Measurements from ENCODE around the gene SEPTIN10. TPM values are rescaled to one million over a fixed set of nuclear protein-coding genes. Genes with fewer than 3 reads are reported as not detected.

The SEPTIN10 gene
- polyA plus RNA-seq, 1 donor = 74.4 TPM

DNA sequence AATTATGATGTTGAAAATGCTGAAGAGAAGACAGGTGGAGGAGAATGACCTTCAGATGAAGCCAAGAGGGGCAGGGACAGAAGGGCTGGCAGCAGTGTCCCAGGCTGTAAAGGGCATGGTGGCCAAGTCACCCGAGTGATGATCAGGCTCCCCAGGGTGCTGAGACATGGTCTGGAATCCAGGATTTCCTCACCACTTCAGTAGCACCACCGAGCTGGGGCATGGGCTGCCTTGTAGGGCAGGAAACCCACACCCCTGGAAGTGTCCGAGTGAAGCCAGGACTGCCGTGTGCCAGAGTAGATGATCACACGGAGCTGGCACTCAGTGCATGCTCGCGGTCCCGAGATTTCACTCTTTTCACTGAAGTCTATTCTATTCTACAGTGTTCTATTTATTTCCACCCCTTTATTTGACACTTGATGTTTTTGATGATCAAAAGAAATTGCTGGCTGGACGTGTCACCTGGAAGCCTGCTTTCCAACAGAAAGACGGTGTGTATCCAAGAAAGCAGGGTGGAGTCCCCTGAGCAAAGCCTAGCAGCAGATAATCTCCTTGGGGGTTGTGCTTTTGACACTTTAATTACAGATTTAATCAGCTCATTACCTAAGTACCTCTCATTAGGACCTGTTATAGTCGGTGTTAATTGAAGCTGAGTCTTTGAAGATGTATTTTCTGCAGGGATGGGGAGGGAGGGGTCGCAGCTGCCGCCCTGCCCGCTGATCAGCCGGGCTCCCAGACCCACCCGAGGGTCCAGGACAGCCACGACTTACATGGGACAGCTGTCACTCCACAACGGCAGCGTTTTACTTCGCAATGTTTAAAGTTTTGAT lies 92.3 kb downstream of the SEPTIN10 start:
- DNase-seq = no peak

DNA sequence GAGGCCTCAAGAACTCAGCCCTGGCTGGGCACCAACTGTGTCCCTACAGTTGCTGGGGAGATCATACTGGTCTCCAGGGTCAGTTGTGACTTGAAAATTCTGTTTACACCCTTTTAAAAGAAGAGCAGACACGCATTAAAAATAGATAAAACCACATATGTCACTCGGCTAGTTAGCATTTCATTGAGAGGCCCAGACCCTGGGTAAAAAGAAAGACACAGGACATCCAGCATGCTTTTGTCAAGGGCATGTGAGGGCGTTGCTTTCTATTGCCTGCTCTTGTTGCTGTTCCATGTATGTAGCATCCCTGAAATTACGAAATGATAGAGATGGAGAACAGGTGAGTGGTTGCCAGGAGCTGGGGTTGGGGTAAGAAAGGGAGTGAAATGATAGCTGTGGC lies 94.3 kb downstream of the SEPTIN10 start:
- DNase-seq = no peak

- DNase-seq = no peak
Measured at GRCh38 chr2:109517118-109517889, 96.5 kb downstream of the SEPTIN10 start.

- DNase-seq = no peak
Measured at GRCh38 chr2:109516445-109517117, 97.2 kb downstream of the SEPTIN10 start.

- DNase-seq = no peak
Measured at GRCh38 chr2:109514857-109515256, 98.9 kb downstream of the SEPTIN10 start.

- peak; percentile 83 for DNase-seq
Measured at GRCh38 chr2:109513749-109514588, 99.8 kb downstream of the SEPTIN10 start.

- DNase-seq = no peak
Measured at GRCh38 chr2:109513230-109513629, 100.5 kb downstream of the SEPTIN10 start.

GRCh38 chr2:109512076-109512475 lies 101.7 kb downstream of the SEPTIN10 start:
- no peak for DNase-seq

GRCh38 chr2:109511168-109511567 lies 102.6 kb downstream of the SEPTIN10 start:
- DNase-seq = no peak

GRCh38 chr2:109510136-109511028 lies 103.4 kb downstream of the SEPTIN10 start:
- peak; percentile 71 for DNase-seq

DNA sequence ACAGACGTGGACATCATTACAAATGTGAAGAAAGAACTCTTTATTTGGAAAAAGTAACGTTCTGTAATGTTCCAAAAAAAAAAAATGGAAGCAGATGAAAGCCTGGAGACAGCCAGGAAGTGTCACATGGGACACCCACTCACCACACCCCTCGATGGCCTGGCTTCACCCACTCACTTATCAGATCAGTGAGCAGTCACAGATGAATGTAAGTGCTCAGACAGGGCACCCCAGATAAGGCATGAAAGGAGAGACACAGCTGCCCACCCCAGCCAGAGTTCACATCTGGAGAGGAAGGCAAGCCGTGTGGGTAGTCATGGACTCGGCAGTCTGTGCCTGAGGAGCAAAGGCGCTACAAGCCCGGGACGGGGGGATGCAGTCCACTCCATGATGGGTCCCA lies 105.2 kb downstream of the SEPTIN10 start:
- DNase-seq = no peak

DNA sequence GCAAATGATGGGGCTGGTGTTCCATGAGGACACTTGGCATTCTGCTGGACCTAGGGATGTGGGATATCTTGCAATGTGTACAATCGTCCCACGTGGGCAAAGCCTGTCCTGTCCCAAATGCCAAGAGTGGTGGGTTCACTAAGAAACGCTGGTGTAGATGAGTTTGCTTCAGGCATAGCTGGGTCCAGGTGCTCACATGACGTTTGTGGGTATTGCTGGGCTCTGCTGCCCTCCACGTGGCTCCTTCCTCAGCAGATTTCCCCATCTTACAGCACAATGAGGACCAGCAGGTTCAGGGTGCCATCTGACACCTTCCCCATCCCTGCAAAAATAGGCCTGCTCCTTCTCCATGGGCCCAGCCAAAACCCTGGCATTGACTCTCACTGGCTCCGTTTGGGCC lies 105.9 kb downstream of the SEPTIN10 start:
- no peak for DNase-seq

DNA sequence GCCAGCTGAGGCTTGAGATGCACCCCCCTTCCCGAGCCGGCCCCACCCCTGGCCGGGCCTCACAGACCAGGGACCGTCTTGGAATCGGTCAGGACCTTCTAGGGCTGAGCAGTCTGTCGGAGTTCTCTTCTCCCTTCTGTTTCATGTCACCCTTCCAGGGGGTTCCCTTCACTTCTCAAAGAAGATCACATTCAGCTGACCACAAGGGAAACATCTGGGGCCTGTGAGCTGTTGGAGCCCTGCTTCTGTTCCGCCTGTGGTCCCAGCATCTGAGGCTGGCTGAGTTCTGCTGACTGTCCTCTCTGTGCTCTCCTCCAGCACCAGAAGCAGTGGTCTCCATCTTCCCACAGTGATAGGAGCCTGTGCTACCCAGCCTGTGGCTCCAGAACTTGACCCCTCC lies 106.5 kb downstream of the SEPTIN10 start:
- no peak for DNase-seq

GRCh38 chr2:109503191-109503590 lies 110.6 kb downstream of the SEPTIN10 start:
- no peak for DNase-seq

- DNase-seq = no peak
Measured at GRCh38 chr2:109501461-109501860, 112.3 kb downstream of the SEPTIN10 start.

- no peak for DNase-seq
Measured at GRCh38 chr2:109500910-109501309, 112.9 kb downstream of the SEPTIN10 start.

DNA sequence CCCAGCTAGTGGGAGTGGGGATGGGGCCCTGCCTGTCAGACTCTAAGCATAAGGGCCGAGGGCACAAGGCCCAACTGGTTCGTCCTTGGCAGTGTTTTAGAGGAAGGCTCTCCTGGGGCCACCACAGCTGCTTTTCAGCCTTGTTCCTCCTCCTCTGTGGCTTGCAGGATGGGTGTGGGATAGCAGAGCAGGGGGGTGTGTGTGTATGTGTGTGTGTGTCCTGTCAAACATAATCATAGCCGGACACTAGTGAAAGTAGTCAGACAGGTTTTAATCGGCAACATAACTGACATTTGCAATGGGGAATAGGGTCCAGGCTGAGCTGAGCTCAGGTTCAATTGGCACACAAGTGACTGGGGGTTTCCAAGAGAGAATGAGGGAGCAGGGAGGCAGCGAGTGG lies 114.2 kb downstream of the SEPTIN10 start:
- DNase-seq = no peak

DNA sequence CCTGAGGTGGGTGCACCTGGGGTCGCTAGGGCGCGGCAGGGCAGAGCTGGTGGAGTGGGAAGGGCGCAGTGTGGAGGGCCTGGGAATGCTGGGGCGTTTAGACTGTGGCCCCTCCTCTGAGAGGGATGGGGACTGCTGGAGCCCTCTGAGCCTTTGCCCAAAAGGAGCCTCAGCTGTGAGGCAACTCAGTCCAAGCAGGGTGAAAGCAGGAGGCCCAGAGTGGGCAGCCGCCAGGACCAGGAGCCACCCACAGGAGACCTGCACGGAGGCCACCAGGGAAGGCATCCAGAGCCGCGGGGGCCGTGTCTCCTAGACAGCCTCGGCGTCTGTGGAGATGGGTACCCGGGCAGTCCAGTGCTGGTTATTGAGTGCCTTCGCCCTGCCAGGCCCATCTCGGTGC lies 114.9 kb downstream of the SEPTIN10 start:
- DNase-seq = no peak

DNA sequence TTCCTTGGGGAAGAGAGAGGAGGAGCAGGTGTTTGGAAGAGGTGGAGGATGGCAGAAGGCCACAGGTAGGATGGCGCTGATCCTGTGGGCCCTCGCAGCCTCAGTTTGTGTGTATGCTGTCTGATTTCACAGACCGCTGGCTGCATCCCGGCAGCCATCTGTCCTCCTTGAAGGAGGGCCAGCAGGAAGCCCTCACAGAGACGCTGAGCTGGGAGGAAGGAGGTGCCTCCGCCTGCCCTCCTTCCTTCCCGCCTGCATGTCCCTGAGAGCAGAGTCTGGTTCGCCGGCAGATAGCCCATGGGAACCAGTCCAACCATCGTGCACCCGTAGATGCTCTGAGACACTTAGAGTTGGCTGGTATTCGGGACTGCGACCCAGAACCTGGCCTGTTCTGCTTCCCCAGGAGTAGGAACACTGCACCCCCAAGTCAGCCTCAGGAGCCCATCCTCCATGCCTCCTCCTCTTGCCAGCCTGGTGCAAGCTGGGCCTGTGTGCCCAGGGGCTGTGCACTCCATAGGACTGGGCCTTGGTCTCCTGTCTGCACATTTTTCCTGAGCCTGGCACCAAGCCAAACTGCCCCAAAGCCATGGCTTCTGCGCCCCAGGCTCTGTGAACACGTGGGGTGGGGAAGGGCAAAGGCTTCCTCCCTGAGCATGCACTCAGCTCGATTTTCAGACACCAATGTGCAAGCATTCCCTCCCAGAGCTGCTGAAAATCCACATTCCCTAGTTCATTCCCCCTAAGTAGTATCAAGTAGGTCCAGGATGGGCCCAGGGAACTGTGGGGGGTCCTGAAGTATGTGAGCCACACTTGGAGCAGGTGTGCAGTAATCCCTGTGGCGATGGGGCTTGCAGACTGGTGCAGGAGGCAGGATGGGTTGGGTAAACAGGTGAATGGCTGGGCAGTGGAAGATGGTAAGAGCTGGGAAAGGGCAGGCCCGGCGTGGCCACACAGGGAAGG lies 115.6 kb downstream of the SEPTIN10 start:
- DNase-seq = no peak

GRCh38 chr2:109497463-109497862 lies 116.3 kb downstream of the SEPTIN10 start:
- DNase-seq = no peak

Measured in hindlimb muscle (tissue), 1 donor.